Measurements from ENCODE around the gene EPHB1. TPM values are rescaled to one million over a fixed set of nuclear protein-coding genes. Genes with fewer than 3 reads are reported as not detected.
A peak's percentile ranks its signal among the peaks of the same experiment; 100 is the strongest.

EPHB1 gene
- total RNA-seq, 4 donors from 2014 or later = 11.1 to 14.2 (median 13.0) TPM

GRCh38 chr3:134892326-134892725, 97.3 kb downstream of the EPHB1 start:
- 40 to 78% methylated on average over 2 of the region's 2 CpGs for WGBS, 2 donors
- no peak for DNase-seq (ENCODE audit: low spot score in 2 of 2)
- no peak overlapping the region for H3K4me3 ChIP-seq (ENCODE audit: low read depth, poor library complexity, severe bottlenecking)
- TF ChIP-seq POLR2A (IDR thresholded peaks at IDR 0.05) (no peak), CTCF (IDR thresholded peaks at IDR 0.05) (no peak)
- intact Hi-C loops (cut with DNase I; ENCODE audit: low total_unique reads) = no loop called here

GRCh38 chr3:134892761-134893160, 97.7 kb downstream of the EPHB1 start:
- H3K4me3 ChIP-seq (ENCODE audit: low read depth, poor library complexity, severe bottlenecking) = no peak overlapping the region
- DNase-seq (ENCODE audit: low spot score in 2 of 2) = peak in 1 of 2 donors; percentile 14
- intact Hi-C loops (cut with DNase I; ENCODE audit: low total_unique reads) = no loop called here
- TF ChIP-seq CTCF (IDR thresholded peaks at IDR 0.05) (no peak), POLR2A (IDR thresholded peaks at IDR 0.05) (no peak)
- WGBS, 2 donors = 74 to 79% methylated on average over 5 of the region's 5 CpGs

GRCh38 chr3:134894533-134894932, 99.5 kb downstream of the EPHB1 start:
- no peak overlapping the region for H3K4me3 ChIP-seq (ENCODE audit: low read depth, poor library complexity, severe bottlenecking)
- WGBS, 2 donors = 86 to 91% methylated on average over 4 of the region's 4 CpGs
- DNase-seq (ENCODE audit: low spot score in 2 of 2) = peak in 1 of 2 donors; percentile 8
- intact Hi-C loops (cut with DNase I; ENCODE audit: low total_unique reads) = no loop called here
- TF ChIP-seq POLR2A (IDR thresholded peaks at IDR 0.05) (no peak), CTCF (IDR thresholded peaks at IDR 0.05) (no peak)

GRCh38 chr3:134895181-134895580, 100.1 kb downstream of the EPHB1 start:
- TF ChIP-seq CTCF (IDR thresholded peaks at IDR 0.05) (no peak), POLR2A (IDR thresholded peaks at IDR 0.05) (no peak)
- DNase-seq (ENCODE audit: low spot score in 2 of 2) = no peak
- intact Hi-C loops (cut with DNase I; ENCODE audit: low total_unique reads) = no loop called here
- 80 to 92% methylated on average over 2 of the region's 2 CpGs for WGBS, 2 donors
- H3K4me3 ChIP-seq (ENCODE audit: low read depth, poor library complexity, severe bottlenecking) = no peak overlapping the region

GRCh38 chr3:134896141-134896540, 101.1 kb downstream of the EPHB1 start:
- no peak for TF ChIP-seq POLR2A (IDR thresholded peaks at IDR 0.05)
- no peak for TF ChIP-seq CTCF (IDR thresholded peaks at IDR 0.05)
- 93 to 94% methylated on average over 5 of the region's 5 CpGs for WGBS, 2 donors
- DNase-seq (ENCODE audit: low spot score in 2 of 2) = peak in 1 of 2 donors; percentile 61
- intact Hi-C loops (cut with DNase I; ENCODE audit: low total_unique reads) = no loop called here
- H3K4me3 ChIP-seq (ENCODE audit: low read depth, poor library complexity, severe bottlenecking) = no peak overlapping the region

- DNase-seq (ENCODE audit: low spot score in 2 of 2) = peak in 1 of 2 donors; percentile 60
- WGBS, 2 donors = 98% methylated on average over 8 of the region's 8 CpGs
- intact Hi-C loops (cut with DNase I; ENCODE audit: low total_unique reads) = no loop called here
These were observed 101.6 kb downstream of the EPHB1 start for GRCh38 chr3:134896696-134897095.

More at GRCh38 chr3:134896696-134897095, 101.6 kb downstream of the EPHB1 start:
- no peak for TF ChIP-seq CTCF (IDR thresholded peaks at IDR 0.05)
- no peak for TF ChIP-seq POLR2A (IDR thresholded peaks at IDR 0.05)
- H3K4me3 ChIP-seq (ENCODE audit: low read depth, poor library complexity, severe bottlenecking) = no peak overlapping the region
